Neural crest cell (in vitro differentiated cells): ENCODE data around the gene PSD4. TPM values are rescaled to one million over a fixed set of nuclear protein-coding genes. Genes with fewer than 3 reads are reported as not detected.
A peak's percentile ranks its signal among the peaks of the same experiment; 100 is the strongest.

Source experiments
- DNase-seq: peaks from one replicate; pipeline ENCODE4 v3.0.0; 2021; ENCODE audit warnings: low read depth, mixed read lengths, low spot score
- H3K27ac Mint-ChIP-seq: one replicate; pipeline ENCODE4 v1.8.0; 2021; ENCODE audit warnings: mild to moderate bottlenecking, mixed read lengths; ENCODE audit not compliant: unreplicated experiment
- H3K27me3 Mint-ChIP-seq: 2 replicates; pipeline ENCODE4 v1.8.0; 2021; ENCODE audit warnings: low read depth, mild to moderate bottlenecking, mixed read lengths
- H3K36me3 Mint-ChIP-seq: 2 replicates; pipeline ENCODE4 v1.8.0; 2021; ENCODE audit warnings: low read depth, mild to moderate bottlenecking, mixed read lengths
- H3K4me1 Mint-ChIP-seq: 2 replicates; pipeline ENCODE4 v1.8.0; 2021; ENCODE audit warnings: mixed read lengths
- H3K4me3 Mint-ChIP-seq: one replicate; pipeline ENCODE4 v1.8.0; 2021; ENCODE audit warnings: mild to moderate bottlenecking, mixed read lengths
- H3K9me3 Mint-ChIP-seq: 2 replicates; pipeline ENCODE4 v1.8.0; 2021; ENCODE audit warnings: mixed read lengths
- CTCF ChIP-seq: fragments of 200-600 bp; sonication (generic); conservative IDR thresholded peaks from 2 replicates; pipeline ENCODE4 v1.5.0; 2021; ENCODE audit warnings: antibody characterized with exemption, mild to moderate bottlenecking
- total RNA-seq: library from RNA; stranded (reverse); gene quantifications from 2 replicates; pipeline ENCODE4 v1.2.1, GENCODE V29; 2021

Gene PSD4
- total RNA-seq, 1 donor from 2014 or later = 2.9 TPM

GRCh38 chr2:113216891-113217454, 43.2 kb downstream of the PSD4 start:
- no peak for DNase-seq
- Mint-ChIP-seq H3K27ac (no peak overlapping the region), H3K27me3 (no peaks in the 10 kb centered on the region), H3K4me3 (no peak overlapping the region), H3K9me3 (no peaks in the 10 kb centered on the region), H3K36me3 (no peaks in the 10 kb centered on the region), H3K4me1 (peaks cover 56% of the 10 kb centered on the region)
- TF ChIP-seq CTCF = no peak

GRCh38 chr2:113217455-113218282, 43.9 kb downstream of the PSD4 start:
- H3K4me3 Mint-ChIP-seq = peak overlapping the region; percentile 66
- TF ChIP-seq CTCF = no peak
- H3K27me3 Mint-ChIP-seq = no peaks in the 10 kb centered on the region
- no peak for DNase-seq
- no peaks in the 10 kb centered on the region for H3K9me3 Mint-ChIP-seq
- H3K4me1 Mint-ChIP-seq = peaks cover 49% of the 10 kb centered on the region
- H3K36me3 Mint-ChIP-seq = no peaks in the 10 kb centered on the region
- peak overlapping the region; percentile 88 for H3K27ac Mint-ChIP-seq

- no peak for DNase-seq
- Mint-ChIP-seq H3K27ac (peak overlapping the region; percentile 88), H3K27me3 (no peaks in the 10 kb centered on the region), H3K36me3 (no peaks in the 10 kb centered on the region), H3K9me3 (no peaks in the 10 kb centered on the region), H3K4me3 (peak overlapping the region; percentile 66), H3K4me1 (peaks cover 45% of the 10 kb centered on the region)
- no peak for TF ChIP-seq CTCF
Observed at GRCh38 chr2:113218283-113219091, 44.7 kb downstream of the PSD4 start.

- peak overlapping the region; percentile 30 for H3K27ac Mint-ChIP-seq
- H3K9me3 Mint-ChIP-seq = no peaks in the 10 kb centered on the region
- H3K4me1 Mint-ChIP-seq = peaks cover 44% of the 10 kb centered on the region
- H3K27me3 Mint-ChIP-seq = no peaks in the 10 kb centered on the region
- no peak overlapping the region for H3K4me3 Mint-ChIP-seq
- no peak for TF ChIP-seq CTCF
- H3K36me3 Mint-ChIP-seq = no peaks in the 10 kb centered on the region
- no peak for DNase-seq
Observed at GRCh38 chr2:113219092-113219441, 45.3 kb downstream of the PSD4 start.

GRCh38 chr2:113219525-113219888, 45.7 kb downstream of the PSD4 start:
- Mint-ChIP-seq H3K27ac (peak overlapping the region; percentile 30), H3K36me3 (no peaks in the 10 kb centered on the region), H3K4me3 (no peak overlapping the region), H3K9me3 (no peaks in the 10 kb centered on the region), H3K4me1 (peaks cover 44% of the 10 kb centered on the region), H3K27me3 (no peaks in the 10 kb centered on the region)
- no peak for TF ChIP-seq CTCF
- DNase-seq = no peak
